Measurements from ENCODE around the gene NEURL1B.

NEURL1B gene

DNA sequence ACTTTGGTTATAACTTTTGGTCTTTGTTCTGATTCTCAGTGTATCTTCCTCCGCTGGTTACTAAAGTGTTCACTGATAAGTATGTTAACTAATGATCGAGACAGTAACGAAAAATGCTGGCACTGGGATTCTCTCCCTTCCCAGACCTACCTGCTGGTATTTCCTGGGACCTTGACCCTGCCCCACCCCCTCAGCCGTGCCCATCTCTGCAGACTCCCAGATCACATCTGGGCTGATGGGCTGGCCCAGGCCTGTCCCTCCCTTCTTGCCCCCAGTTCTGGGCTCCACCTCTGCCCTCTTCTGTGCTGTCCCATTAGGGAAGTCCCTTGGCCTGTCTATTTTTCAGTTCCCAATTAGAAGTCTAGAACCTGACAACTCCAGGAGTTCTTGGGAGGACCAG, 46.9 kb downstream of the NEURL1B start:
- Histone ChIP-seq H3K27me3 (ENCODE audit: control insufficient read depth, insufficient read depth, low read length) (no peaks in the 10 kb centered on the region), H3K4me2 (ENCODE audit: low read length) (no peak overlapping the region), H3K36me3 (ENCODE audit: control insufficient read depth, insufficient read depth, low read length) (no peaks in the 10 kb centered on the region), H3K9ac (no peak overlapping the region), H3K4me3 (ENCODE audit: low read depth, low read length) (no peak overlapping the region), H3K27ac (no peak overlapping the region), H3K4me1 (peaks cover 12% of the 10 kb centered on the region), H3K9me3 (ENCODE audit: control insufficient read depth, low read length) (no peaks in the 10 kb centered on the region), H3K79me2 (no peaks in the 10 kb centered on the region), H2AFZ (peak overlapping the region; percentile 73)
- TF ChIP-seq, protein P1, sequence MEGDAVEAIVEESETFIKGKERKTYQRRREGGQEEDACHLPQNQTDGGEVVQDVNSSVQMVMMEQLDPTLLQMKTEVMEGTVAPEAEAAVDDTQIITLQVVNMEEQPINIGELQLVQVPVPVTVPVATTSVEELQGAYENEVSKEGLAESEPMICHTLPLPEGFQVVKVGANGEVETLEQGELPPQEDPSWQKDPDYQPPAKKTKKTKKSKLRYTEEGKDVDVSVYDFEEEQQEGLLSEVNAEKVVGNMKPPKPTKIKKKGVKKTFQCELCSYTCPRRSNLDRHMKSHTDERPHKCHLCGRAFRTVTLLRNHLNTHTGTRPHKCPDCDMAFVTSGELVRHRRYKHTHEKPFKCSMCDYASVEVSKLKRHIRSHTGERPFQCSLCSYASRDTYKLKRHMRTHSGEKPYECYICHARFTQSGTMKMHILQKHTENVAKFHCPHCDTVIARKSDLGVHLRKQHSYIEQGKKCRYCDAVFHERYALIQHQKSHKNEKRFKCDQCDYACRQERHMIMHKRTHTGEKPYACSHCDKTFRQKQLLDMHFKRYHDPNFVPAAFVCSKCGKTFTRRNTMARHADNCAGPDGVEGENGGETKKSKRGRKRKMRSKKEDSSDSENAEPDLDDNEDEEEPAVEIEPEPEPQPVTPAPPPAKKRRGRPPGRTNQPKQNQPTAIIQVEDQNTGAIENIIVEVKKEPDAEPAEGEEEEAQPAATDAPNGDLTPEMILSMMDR (IDR thresholded peaks at IDR 0.05) = no peak

DNA sequence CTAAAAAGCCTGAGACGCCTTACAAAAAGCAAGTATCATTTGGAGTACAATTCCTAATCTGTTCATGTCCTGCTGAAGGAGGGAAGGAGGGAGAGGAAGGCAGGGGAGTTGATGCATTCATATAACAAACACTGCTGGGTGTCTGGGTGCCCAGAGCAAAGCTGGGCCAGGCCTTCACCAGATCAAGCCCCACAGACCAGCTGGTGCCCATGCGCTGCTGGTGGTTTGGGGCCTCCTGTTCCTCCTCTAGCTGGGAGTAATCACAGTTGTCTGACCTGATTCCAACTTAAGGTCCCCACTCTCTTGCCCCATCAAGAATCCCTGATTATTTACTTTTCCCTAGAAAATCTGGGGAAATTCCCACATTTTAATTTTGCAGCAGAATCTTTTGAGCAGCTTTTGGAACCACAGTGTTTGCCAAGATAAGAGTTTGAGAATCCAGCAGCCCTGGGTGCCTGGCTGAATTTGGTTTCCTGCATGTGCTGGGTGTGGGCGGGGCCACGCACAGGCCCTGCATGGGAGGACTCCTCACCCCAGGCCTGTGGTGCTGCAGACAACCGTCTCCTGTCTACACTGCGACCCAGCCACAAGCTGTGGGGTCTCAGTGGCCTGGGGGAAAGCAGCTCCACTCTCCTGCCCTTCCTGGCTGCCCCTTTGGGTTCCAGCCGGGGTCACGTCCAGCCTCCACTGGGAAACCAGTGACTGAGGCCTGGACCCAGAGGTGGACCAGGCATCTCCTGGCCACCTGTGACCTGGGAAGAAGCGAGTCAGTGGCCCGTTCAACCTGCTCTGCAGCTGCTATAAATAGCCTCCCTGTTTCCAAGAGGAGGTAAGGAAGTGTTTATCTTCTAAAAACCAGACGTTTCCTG, 47.5 kb downstream of the NEURL1B start:
- TF ChIP-seq, protein P1 (IDR thresholded peaks at IDR 0.05) = no peak
- Histone ChIP-seq H3K4me1 (peaks cover 12% of the 10 kb centered on the region), H3K9me3 (ENCODE audit: control insufficient read depth, low read length) (no peaks in the 10 kb centered on the region), H2AFZ (peak overlapping the region; percentile 73), H3K27ac (peak overlapping the region; percentile 3), H3K36me3 (ENCODE audit: control insufficient read depth, insufficient read depth, low read length) (no peaks in the 10 kb centered on the region), H3K9ac (no peak overlapping the region), H3K79me2 (no peaks in the 10 kb centered on the region), H3K27me3 (ENCODE audit: control insufficient read depth, insufficient read depth, low read length) (no peaks in the 10 kb centered on the region), H3K4me3 (ENCODE audit: low read depth, low read length) (no peak overlapping the region), H3K4me2 (ENCODE audit: low read length) (no peak overlapping the region)

DNA sequence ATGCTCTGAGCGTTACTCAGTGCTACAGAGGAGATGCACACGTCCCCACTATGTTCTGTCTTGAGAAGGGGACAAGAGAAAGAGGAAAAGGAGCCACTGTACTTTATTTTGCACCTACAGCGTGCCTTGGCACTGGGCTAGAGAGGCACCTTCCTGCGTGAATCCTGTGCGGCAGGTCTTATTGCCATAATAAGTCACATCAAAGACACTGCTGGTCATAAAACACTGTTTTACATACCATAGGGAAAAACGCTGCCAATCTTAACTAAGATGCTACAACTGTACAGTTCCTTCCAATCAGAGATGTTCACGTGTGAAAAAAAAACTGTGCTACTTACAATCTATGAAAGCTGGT, 48.1 kb downstream of the NEURL1B start:
- no peaks in the 10 kb centered on the region for H3K27me3 ChIP-seq (ENCODE audit: control insufficient read depth, insufficient read depth, low read length)
- no peak overlapping the region for H3K4me2 ChIP-seq (ENCODE audit: low read length)
- no peak overlapping the region for H3K4me3 ChIP-seq (ENCODE audit: low read depth, low read length)
- peak overlapping the region; percentile 73 for H2AFZ ChIP-seq
- no peak overlapping the region for H3K27ac ChIP-seq
- H3K9ac ChIP-seq = no peak overlapping the region
- H3K4me1 ChIP-seq = peaks cover 12% of the 10 kb centered on the region
- no peaks in the 10 kb centered on the region for H3K9me3 ChIP-seq (ENCODE audit: control insufficient read depth, low read length)
- TF ChIP-seq, protein P1 (IDR thresholded peaks at IDR 0.05) = no peak
- H3K36me3 ChIP-seq (ENCODE audit: control insufficient read depth, insufficient read depth, low read length) = no peaks in the 10 kb centered on the region
- no peaks in the 10 kb centered on the region for H3K79me2 ChIP-seq

DNA sequence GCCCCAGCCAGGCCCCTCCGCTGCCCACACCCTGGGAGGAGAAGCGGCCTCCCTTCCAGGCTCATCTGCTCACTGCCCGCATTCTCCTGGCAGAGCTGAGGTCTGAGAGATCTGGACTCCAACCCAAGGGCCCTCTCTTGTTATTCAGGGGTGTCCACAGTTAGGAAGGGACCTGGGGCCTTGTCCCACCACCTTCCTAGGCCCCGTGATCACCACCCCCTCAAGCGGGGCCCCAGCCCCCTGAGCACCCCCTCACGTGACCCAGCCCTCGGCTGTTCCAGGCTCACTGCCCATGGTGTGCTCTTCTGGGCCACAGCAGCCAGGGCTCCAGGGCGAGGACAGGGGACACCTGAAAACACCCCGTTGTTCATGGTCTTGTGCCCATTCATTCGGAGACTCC, 48.7 kb downstream of the NEURL1B start:
- TF ChIP-seq, protein P1 (IDR thresholded peaks at IDR 0.05) = no peak
- no peaks in the 10 kb centered on the region for H3K36me3 ChIP-seq (ENCODE audit: control insufficient read depth, insufficient read depth, low read length)
- no peak overlapping the region for H3K27ac ChIP-seq

More for the DNA sequence above, 48.7 kb downstream of the NEURL1B start:
- H2AFZ ChIP-seq = no peak overlapping the region
- H3K79me2 ChIP-seq = no peaks in the 10 kb centered on the region
- H3K9ac ChIP-seq = no peak overlapping the region
- H3K4me3 ChIP-seq (ENCODE audit: low read depth, low read length) = no peak overlapping the region
- H3K27me3 ChIP-seq (ENCODE audit: control insufficient read depth, insufficient read depth, low read length) = no peaks in the 10 kb centered on the region
- H3K9me3 ChIP-seq (ENCODE audit: control insufficient read depth, low read length) = no peaks in the 10 kb centered on the region
- peaks cover 12% of the 10 kb centered on the region for H3K4me1 ChIP-seq
- H3K4me2 ChIP-seq (ENCODE audit: low read length) = no peak overlapping the region
